Activated gamma-delta T cell treated with Interleukin-2 at 50 U/mL for 16 hours (primary cell): ENCODE results near the gene ATP2C1.
"Not testable (repeated sequence)": the region's sequence is repeated elsewhere in the genome, so short reads cannot be mapped to it uniquely, and the experiment has no call there.

ENCODE experiments used
- DNase-seq: peaks from one replicate; pipeline ENCODE4 v3.0.0-alpha.2; 2020

Gene ATP2C1

DNA sequence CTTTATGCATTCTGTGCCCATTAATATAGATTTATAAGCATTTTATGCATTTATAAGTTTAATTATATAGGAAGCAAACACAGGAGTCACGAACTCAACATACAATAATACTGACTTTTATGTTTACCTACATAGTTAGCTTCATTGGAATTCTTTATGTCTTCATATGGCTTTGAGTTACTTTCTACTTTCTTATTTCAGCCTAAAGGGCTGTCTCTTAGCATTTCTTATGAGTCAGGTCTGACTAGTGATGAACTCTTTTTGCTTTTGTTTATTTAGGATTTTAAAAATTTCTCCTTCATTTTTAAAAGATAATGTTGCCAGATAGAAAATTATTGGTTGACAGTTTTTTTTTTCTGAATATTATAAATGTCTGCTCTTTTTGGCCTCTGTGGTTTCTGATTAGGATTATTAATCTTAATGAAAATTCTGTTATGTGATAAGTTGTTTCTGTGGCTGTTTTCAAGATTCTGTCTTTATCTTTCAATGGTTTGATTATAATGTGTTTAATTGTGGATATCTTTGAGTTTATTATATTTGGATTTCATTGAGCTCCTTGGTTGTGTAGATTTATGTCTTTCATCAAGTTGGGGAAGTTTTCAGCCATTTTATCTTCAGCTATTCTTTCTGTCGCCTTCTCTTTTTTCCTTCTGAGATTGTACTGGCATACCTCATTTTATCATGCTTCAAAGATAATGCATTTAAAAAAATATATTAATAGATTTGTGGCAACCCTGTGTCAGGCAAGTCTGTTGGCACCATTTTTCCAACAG, 54.3 kb downstream of the ATP2C1 start:
- no peak for DNase-seq

DNA sequence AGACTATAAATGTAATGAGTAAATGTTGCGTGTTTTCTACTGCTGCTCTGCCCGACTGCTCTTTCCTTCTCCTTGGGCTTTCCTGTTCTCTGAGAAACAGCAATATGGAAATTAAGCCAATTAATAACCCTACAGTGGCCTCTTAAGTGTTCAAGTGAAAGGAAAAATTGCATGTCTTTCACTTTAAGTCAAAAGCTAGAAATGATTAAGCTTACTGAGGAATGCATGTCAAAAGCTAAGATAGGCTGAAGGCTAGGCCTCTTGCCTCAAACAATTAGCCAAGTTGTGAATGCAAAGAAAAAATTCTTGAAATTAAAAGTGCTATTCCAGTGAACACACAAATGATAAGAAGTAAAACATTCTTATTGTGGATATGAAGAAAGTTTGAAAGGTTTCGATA, 55.0 kb downstream of the ATP2C1 start:
- DNase-seq, result no peak

DNA sequence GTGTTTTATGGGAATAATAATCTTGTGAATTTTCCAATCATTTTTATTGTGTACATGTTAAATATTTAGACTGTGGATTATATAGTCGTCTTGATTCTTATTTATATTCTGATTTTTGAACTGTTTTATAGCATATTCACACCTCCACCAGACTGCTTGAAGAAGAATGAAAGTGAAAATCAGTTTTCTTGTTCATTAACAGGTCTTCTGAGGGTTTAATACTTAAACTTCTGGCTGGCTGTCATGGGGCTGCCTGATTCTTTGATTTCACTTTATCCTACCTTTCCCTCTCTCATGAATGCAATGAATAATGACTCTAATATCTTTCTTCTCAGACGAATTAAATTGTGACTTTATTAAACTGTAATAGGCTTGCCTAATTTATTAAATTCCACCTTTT, 56.2 kb downstream of the ATP2C1 start:
- no peak for DNase-seq

DNA sequence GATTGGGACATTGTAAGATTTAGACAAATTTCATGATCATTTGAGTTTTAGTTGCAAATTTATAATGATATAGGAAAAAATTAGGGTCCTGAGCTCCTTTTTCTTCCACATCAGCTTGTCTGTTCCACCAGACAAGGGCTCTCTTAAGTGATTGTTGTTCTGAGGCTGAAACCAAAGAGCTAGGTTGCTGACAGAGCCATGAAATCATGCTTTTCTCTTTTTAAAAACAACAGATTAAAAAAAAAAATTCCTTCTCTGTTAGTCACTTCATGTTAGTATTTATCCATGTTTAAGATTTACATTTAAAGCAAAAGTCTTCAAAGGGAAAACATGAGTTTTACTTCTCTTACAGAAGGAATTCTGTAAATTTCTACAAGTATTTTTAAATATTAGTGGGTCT, 56.8 kb downstream of the ATP2C1 start:
- DNase-seq, result no peak

DNA sequence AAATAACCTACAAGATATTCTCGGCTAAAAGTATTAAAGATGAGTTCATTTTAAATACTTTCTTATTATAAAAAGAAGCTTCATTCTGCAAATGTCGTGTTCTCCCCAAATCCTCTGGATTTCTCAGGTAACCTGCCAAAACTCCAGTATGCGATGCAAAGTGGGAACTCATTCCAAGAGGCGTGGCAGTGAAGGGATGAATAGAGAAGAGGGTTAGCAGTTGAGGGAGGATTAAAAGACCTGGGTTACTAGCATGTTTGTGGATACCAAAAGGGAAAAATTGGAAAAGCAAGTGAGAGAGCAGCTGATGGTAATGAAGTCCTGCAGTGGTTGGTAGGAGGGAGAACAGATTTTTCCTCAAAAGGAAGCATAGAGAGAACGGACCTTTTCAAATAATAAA, 61.6 kb downstream of the ATP2C1 start:
- DNase-seq, result no peak

DNA sequence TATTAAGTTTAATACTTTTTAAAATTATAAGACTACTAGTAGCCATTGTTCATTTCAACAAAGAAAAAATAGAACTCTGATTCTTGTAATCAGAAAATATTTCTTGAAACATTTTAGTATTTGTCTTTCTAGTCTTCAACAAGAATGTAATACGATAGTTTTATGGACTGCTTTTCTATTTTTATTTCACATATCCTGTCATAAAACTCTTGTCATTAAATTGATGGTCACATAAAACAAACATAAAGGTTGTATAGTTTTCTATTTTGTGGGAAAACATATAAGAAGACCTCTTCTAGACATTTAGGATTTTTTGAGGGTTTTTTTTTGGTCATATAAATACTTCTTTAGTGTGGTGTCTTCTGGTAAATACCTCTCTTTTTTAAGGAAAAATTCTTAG, 62.4 kb downstream of the ATP2C1 start:
- no peak for DNase-seq

DNA sequence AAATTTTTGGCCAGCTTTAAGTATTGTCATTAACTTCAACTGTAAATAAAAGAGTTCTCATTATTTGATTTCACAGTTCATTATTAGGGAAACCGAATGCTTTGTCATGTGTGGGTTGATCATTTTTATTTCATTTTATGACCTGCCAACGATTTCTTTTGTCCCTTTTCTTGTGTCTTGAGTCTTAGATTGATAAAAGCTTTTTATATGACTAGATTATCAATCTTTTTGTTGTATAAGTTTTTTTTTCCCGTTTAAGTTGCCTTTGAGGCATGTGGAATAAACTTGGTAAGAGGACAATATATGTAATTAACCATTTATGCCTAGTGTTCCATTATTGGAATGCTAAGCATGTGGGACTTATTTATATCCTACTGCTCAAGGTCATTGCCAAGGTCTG, 62.8 kb downstream of the ATP2C1 start:
- no peak for DNase-seq

DNA sequence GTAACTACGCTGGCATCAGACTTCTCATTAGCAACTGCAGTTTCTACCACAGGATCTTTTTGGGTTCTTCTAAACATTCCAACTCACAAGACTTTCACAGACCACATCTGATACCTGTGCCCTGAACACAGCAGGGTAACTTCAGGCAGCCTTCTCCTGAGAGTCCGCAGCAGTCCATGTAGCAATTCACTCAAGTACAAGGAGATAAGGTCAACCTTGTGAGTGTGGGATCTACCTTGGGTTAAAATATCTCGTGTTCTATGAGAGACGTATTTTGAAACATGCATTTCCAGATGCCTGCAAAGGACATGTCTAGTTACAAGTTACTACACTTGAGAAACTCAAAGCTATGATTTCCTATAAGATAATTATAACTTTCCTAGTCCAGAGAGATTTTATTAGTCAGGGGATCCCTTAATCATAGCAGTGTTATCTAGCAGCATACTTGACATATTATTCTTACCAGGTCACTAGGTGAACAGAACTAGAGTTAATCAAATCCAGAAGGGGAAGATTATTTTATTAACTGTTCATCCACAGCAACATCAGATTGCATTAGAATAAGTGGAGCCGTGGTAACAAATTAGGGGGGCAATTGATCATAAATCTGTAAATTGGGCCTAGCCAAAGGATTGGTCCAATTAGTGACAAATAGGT, 66.4 kb downstream of the ATP2C1 start:
- DNase-seq, result no peak

DNA sequence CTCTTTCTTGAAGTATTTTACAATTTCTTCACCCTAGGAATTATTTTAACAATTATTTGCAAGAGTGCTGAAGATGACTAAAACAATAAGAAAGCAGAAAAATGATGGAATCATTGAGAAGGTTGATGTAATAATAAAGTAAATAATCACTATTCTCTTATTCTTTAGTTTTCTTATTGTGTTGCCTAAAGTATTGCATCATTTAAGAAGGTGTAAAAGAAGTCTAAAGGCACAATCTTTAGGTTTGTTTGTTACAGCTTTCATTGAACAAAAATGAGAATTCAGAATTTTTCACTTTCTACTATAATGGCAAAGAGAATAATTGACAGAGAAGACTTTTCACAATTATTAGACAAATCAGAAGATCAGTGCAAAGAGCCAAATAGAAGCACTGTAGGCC, 67.6 kb downstream of the ATP2C1 start:
- no peak for DNase-seq

DNA sequence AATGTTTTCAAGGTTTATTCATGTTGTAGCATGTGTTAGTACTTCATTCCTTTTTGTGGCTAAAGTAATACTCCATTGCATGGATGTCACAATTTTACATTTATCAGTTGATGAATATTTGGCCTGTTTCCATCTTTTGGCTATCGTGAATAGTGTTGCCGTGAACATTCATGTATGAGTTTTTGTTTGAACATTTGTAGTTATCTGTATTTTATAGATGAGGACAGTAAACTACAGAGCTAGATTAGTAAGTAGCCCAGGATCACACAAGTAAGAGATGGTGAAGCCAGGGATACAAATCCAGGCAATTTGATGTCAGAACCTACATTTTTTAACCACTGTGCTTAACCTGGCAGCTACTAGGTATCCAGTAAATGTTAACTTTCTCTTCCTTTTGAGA, 69.6 kb downstream of the ATP2C1 start:
- DNase-seq, result no peak

DNA sequence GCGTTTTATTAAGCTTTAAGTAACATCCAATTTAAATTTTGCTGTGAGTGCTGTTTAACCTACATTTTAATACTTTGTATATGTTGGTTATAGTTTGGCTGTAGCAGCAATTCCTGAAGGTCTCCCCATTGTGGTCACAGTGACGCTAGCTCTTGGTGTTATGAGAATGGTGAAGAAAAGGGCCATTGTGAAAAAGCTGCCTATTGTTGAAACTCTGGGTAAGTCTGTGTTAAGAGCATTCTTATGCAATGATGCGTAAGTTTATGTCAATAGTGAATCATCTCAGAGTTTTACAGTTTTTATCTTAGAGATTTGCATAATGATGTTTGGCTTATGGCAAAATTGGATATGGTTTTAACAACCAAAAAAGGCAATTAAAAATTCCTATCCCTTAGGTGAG, 70.0 kb downstream of the ATP2C1 start:
- DNase-seq, result no peak

DNA sequence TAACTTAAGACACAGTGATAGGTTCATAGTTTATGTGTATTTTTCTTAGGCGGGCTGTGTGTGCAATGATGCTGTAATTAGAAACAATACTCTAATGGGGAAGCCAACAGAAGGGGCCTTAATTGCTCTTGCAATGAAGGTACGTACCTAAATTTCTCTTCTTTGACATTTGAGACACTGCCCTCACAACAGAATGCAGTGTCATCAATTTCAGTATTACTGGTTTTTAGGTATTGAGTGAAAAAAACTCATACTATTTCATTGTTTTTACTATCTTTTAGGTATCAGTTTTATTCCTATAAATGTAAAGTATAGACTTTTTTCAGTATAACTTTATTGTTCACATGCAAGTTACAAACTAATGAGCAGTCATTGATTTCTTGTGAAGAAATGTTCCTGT, 73.4 kb downstream of the ATP2C1 start:
- DNase-seq, result no peak

DNA sequence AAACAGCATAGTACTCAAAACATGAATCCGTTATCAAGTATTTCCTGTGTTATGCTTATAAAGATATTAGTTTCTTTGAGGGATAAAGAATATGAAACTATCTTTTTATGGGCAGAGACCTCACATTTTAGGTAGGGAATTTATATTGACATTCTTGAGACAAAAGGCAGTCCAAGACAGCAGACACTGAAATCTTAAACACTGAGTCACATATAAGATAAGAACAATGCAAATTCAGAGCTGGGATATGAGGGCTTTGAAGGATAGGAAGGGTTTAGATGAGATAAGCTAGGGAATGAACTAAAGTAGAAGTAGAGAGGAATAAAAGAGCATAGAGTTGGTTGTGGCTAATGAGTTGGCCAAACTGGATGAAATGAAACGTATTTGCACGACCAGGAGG, 74.3 kb downstream of the ATP2C1 start:
- DNase-seq, result no peak

DNA sequence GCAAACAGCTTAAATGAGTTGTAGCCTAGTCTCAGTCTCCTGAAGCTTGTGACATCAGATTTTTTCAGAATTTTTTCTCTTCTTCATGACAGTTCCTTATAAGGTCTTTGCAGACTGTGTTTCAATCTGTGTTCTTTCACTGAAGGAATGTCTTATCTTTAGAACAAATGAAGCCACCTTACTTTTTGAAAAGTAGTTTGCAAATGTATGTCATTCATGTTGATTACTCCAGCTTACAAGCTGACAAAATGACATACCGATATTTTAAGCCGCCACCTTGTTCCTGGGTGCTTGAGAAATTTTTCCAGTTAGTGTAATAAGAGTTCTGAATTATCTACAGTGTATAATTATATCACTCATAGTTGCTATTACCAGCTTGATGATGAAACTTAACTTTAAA, 75.7 kb downstream of the ATP2C1 start:
- DNase-seq, result no peak

DNA sequence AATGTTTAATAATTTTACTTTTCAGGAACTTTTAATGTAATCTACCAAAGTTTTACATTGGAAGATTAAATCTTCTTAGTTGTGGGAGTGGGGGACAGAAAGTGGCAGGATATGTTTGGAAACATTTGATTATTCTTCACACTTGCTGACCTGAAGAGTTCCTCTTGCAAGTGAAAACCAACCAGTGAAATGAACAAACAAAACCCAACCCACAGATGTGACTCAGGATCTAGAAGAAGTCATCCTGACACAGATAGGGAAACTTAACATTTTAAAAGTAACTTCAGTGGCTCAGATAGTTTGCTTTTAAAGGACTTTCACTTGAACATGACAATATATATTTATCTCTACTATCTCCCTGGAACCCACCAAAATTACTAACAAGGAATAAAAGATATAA, 77.3 kb downstream of the ATP2C1 start:
- DNase-seq, result no peak

DNA sequence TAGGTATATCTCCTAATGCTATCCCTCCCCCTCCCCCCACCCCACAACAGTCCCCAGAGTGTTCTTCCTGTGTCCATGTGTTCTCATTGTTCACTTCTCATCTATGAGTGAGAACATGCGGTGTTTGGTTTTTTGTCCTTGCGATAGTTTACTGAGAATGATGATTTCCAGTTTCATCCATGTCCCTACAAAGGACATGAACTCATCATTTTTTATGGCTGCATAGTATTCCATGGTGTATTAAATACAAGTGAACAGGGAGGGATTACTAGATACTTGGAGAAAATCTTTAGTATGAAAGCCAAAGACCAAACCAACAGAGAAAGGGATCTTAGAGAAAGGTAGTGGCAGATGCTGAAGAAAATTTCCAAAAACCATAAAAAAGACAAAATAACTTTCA, 78.7 kb downstream of the ATP2C1 start:
- DNase-seq, result not testable (repeated sequence)

DNA sequence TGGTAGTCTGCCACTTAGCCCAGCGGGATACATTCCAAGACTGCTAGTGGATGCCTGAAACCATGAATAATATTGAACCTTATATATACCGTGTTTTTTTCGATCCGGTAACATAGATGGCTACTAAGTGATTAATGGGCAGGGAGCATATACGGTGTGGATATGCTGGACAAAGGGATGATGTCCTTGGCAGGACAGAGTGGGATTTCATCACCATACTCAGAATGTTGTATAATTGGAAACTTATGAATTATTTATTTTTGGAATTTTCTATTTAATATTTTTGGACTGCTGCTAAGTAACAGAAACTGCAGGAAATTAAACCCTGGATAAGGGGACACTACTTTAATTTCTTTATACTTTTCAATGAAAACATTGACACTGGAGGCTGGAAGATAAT, 79.5 kb downstream of the ATP2C1 start:
- no peak for DNase-seq

DNA sequence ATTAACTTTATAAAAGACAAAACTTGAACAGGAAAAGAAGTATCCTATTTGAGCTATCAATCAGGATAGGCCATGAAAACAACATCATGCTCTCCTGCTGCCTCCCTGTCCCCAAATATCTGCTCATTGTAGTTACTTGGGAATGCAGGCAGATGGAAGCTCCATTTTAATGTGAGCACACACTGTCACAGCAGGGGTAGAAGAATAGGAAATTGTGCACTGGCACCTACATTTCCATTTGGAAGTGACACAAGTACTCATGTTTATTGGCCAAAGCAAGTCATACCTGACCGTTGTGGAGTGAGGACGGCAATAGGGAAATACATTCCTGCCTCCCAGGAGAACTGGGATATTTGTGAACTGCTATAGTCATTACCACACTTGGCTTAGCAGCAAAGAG, 80.3 kb downstream of the ATP2C1 start:
- DNase-seq, result no peak

DNA sequence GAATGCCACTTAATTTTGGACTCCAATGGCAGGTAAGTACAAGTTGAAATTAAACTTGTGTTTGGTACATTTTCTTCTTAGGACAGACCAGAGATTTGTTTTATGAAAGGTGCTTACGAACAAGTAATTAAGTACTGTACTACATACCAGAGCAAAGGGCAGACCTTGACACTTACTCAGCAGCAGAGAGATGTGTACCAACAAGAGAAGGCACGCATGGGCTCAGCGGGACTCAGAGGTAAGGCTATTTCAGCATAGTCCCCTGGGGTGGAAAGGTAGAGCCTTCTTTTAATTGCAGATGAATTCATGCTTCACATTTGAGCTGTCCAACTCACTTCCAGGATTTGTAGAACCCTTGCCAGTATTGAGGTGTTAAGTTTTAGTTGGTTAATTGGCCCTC, 81.4 kb downstream of the ATP2C1 start:
- no peak for DNase-seq

DNA sequence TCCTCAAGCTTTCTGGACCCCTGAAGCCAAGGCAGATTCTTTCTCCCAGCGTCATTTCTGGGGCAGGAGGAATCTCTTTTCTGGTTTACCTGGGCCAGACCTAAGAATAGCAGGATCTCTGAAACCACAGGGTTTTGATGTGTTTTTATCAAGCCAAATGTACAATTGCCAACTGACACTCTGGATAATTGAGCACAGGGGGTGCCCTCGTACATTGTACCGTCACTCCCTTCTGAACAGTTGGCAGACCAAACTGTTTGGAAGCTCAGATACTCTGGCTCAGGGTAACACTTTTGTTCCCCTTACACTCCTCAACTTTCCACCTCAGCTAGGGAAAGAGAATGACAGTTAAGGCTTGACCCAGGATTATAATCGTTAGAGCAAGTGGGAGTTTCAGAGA, 82.8 kb downstream of the ATP2C1 start:
- no peak for DNase-seq

DNA sequence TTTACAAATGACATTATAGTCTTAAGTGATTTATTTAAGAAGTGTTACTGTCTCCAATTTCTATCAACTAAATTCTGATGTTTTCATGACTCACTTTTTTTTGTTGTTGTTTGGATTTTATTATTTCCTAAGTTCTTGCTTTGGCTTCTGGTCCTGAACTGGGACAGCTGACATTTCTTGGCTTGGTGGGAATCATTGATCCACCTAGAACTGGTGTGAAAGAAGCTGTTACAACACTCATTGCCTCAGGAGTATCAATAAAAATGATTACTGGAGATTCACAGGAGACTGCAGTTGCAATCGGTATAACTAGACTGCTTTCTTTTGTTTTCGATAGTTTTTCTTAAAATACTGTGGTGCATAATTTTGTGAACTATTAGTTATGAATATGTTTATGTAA, 85.2 kb downstream of the ATP2C1 start:
- DNase-seq, result no peak

DNA sequence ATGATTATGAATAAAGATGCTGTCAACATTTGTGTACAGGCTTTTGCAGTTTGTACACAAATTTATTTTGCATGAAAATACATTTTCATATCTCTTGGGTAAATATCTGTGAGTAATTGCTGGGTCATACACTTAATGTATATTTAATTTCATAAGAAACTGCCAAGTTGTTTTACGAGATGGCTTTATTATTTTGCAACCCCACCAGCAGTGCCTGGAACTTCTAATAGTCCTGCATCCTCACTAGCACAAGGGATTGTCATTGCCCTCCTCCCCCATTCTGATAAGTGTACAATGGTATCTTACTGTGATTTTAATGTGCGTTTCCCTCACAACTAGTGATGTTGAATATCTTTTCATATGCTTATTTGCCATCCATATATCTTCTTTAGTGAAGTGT, 87.6 kb downstream of the ATP2C1 start:
- DNase-seq, result no peak

DNA sequence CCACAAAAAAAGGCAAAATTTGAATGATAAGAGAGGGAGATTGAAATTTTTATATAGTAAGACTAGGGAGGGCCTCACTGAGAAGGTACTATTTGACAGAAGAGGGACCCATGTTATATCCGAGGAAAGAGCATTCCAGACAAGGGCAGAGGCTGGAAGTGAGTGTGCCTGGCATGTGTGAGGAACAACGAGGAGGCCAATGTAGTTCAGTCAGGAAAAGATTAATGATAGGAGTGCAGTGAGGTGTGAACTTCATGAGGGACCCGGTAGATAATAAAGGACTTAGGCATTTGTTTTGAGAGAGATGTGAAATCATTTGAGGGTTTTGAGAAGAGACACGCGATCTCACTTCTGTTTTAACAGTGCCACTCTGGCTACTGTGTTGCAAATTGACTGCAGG, 96.4 kb downstream of the ATP2C1 start:
- DNase-seq, result no peak

DNA sequence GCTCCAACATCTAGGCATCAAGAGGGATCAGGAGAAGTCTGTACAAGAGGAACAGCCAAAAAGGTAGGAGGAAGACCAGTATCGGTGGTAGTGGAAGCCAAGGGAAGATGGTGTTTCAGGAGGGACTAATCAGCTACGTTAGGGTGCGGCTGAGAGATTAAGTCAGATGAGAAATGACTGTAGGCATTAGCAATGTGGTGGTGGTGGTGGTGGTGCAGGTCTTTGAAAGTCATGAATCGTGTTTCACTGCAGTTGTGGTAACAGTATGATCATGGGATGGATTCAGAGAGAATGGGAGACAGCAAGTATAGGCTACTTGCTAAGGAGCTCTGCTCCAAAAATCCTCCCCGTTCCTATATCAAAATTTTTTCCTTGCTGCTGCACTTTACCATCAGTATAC, 97.2 kb downstream of the ATP2C1 start:
- DNase-seq, result no peak

DNA sequence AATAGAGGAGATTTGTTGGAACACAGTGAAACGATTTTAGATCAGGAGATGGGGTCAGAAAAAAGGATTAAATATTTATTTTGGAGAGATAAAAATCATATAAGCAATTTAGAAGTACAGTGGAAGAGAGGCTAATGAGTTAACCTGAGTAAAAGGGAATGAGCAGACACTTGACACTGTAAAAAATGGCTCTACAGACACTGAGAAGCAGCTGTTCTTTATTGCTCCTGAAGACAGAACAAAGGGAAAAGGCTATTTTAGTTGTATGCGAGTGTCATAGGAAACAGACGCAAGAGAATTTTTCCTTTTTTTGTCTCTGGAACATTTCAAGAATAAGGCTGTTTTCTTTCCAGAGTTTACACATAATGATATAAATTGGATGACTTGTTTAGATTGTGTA, 98.5 kb downstream of the ATP2C1 start:
- DNase-seq, result no peak
